GM12892 (cell line): ENCODE data around the gene VWA8.

Experiments used
- POLR2A ChIP-seq: IDR thresholded peaks from 2 replicates; pipeline ENCODE4 v1.6.1; 2011; ENCODE audit warnings: low read depth, low read length, control low read depth
- POLR2AphosphoS5 ChIP-seq: IDR thresholded peaks from 2 replicates; pipeline ENCODE4 v1.6.1; 2011; ENCODE audit warnings: low read depth, low read length, control low read depth
- TAF1 ChIP-seq: IDR thresholded peaks from 2 replicates; pipeline ENCODE4 v1.6.1; 2011; ENCODE audit warnings: low read depth, mild to moderate bottlenecking, control low read depth, low read length, borderline replicate concordance

GRCh38 chr13:41763782-41764181 lies 197.1 kb downstream of the VWA8 start:
- TF ChIP-seq POLR2A: no peak
- no peak for TF ChIP-seq POLR2AphosphoS5
- TF ChIP-seq TAF1: no peak
